Fibroblast of pulmonary artery (primary cell): ENCODE measurements around the gene LRRC7.

Experiments
- DNase-seq: peaks from one replicate; pipeline ENCODE4 v3.0.0-alpha.2; 2010; ENCODE audit warnings: low read depth
- H3K4me3 ChIP-seq: replicated peaks from 2 replicates; pipeline ENCODE4 v1.5.1; 2011; ENCODE audit warnings: low read depth, mild to moderate bottlenecking, control low read depth, low read length, moderate library complexity
- CTCF ChIP-seq: IDR thresholded peaks from 2 replicates; pipeline ENCODE4 v1.5.1; 2011; ENCODE audit warnings: mild to moderate bottlenecking, control low read depth, low read length, inconsistent platforms; ENCODE audit errors: missing control alignments

LRRC7 gene

GRCh38 chr1:70033936-70034335 lies 466.2 kb downstream of the LRRC7 start:
- no peak overlapping the region for H3K4me3 ChIP-seq
- TF ChIP-seq CTCF: no peak
- DNase-seq: no peak

GRCh38 chr1:70034403-70034802 lies 466.7 kb downstream of the LRRC7 start:
- peak; percentile 75 for DNase-seq
- H3K4me3 ChIP-seq: no peak overlapping the region
- TF ChIP-seq CTCF: peak; percentile 64

DNA sequence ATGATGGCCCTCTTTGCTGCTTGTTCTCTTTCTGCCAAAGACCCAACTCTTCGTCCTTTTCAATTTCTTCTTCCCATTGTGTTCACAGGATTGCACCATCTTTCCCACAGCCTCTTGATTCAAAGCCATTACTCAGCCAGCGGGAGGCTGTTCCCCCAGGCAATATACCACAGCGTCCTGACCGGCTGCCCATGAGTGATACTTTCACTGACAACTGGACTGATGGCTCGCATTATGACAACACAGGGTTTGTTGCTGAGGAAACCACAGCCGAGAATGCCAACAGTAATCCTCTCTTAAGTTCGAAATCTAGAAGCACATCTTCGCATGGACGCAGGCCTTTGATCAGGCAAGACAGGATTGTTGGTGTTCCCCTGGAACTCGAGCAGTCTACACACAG lies 470.3 kb downstream of the LRRC7 start:
- H3K4me3 ChIP-seq: no peak overlapping the region
- TF ChIP-seq CTCF: no peak
- peak; percentile 5 for DNase-seq

DNA sequence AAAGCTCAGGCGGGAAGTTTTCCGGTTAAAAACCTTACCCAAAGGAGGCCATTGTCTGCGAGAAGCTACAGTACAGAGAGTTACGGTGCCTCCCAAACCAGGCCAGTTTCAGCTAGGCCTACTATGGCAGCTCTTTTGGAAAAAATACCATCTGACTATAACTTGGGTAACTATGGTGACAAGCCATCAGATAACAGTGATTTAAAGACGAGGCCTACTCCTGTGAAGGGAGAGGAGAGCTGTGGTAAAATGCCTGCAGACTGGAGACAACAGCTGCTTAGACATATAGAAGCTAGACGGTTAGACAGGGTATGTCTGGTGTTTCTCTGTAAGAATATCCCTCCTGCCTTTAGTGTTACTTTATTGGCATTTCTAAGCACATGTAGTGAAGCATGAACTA lies 471.8 kb downstream of the LRRC7 start:
- no peak for DNase-seq
- no peak overlapping the region for H3K4me3 ChIP-seq
- no peak for TF ChIP-seq CTCF

DNA sequence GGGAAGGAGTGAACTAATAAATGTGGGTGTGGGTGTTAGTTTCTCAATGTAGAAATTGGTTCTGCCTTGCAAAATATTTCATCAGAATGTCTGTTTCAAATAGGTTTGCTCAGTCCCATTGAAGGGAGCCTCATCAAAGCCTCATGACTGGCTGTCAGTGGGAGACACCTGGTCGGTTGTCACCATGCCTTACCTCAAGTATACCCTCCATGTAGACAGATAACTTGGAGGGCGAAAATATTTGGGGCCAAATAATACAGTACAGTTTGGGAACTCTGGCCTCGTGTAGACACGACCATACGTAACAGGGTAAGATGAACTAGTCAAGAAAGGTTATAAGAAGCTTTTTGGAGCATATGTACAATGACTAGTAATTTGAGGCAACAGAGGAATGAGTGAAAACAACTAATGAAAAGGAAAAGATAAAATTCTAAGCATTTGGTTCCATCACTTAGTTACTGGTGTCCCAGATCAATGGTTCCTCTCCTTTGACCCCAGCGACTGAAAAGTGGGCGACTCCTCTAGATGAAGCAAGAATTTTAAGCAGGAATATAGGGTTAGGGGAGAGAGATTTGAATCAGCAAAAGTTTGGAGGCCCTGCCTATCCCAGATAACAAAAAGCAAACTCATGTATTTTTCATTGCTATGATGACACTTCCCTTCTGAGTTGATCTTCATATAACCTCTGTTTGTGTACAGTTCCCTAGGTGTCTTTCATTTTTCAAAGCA lies 473.8 kb downstream of the LRRC7 start:
- DNase-seq: no peak
- TF ChIP-seq CTCF: no peak
- H3K4me3 ChIP-seq: no peak overlapping the region

DNA sequence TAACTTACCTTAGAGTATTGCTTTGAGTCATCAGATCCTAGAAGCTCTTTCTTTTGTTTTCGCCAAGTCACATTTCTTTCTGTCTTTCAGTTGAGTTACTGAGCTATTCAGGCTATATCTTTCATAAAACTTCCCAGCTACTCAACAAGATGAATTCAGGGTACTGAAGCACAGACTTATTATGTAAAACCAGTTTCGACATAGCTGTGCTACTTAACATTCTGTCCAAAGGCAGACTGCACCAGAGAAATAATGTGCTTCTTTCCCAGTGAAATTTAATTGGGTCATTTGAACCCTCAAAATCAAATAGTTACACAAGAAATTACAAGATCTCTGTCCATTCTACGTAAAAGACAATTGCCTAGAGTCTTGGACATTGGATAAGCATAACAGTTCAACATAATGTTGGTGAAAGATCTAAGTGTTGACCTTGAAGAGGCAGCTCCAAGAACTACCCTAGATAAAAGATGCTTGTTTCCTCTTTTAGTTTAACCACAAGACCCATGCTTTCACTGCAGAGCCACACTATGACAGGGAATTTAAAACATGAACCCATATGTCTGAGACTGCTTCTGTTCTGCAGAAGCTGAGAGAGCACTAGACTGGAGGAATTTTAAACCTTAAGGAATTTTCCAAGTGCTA lies 474.5 kb downstream of the LRRC7 start:
- DNase-seq: peak; percentile 34
- TF ChIP-seq CTCF: no peak
- no peak overlapping the region for H3K4me3 ChIP-seq

GRCh38 chr1:70043804-70044203 lies 476.1 kb downstream of the LRRC7 start:
- H3K4me3 ChIP-seq: no peak overlapping the region
- no peak for TF ChIP-seq CTCF
- peak; percentile 90 for DNase-seq
